Smooth muscle cell (in vitro differentiated cells): ENCODE results near the gene IFI16. TPM values are rescaled to one million over a fixed set of nuclear protein-coding genes. Genes with fewer than 3 reads are reported as not detected.

Experiments used
- DNase-seq: peaks from one replicate; lab custom pipeline; 2025; ENCODE audit not compliant: unreplicated experiment; lab: John Stamatoyannopoulos, UW
- H2AFZ ChIP-seq: fragments of 200-600 bp; sonication (generic); 2 replicates; pipeline ENCODE4 v1.6.0; 2016; ENCODE audit warnings: antibody characterized with exemption, low read depth, mild to moderate bottlenecking
- H3F3A ChIP-seq: fragments of 200-600 bp; sonication (generic); 2 replicates; pipeline ENCODE4 v1.6.0; 2017; ENCODE audit warnings: antibody characterized with exemption, low read depth
- H3K27ac ChIP-seq: fragments of 200-600 bp; sonication (generic); 2 replicates; pipeline ENCODE4 v1.5.1; 2016; ENCODE audit warnings: low read depth, mild to moderate bottlenecking
- H3K27me3 ChIP-seq: fragments of 200-600 bp; sonication (generic); 2 replicates; pipeline ENCODE4 v1.6.1; 2016; ENCODE audit warnings: low read depth, mild to moderate bottlenecking
- H3K36me3 ChIP-seq: fragments of 200-600 bp; sonication (generic); 2 replicates; pipeline ENCODE4 v1.5.1; 2016; ENCODE audit warnings: low read depth
- H3K4me1 ChIP-seq: fragments of 200-600 bp; sonication (generic); 2 replicates; pipeline ENCODE4 v1.5.1; 2016; ENCODE audit warnings: low read depth
- H3K4me2 ChIP-seq: fragments of 200-600 bp; sonication (generic); 2 replicates; pipeline ENCODE4 v1.6.0; 2016; ENCODE audit warnings: mild to moderate bottlenecking
- H3K4me3 ChIP-seq: fragments of 200-600 bp; sonication (generic); 2 replicates; pipeline ENCODE4 v1.5.1; 2016; ENCODE audit warnings: mild to moderate bottlenecking
- H3K79me2 ChIP-seq: fragments of 200-600 bp; sonication (generic); 2 replicates; pipeline ENCODE4 v1.6.0; 2016; ENCODE audit warnings: low read depth, mild to moderate bottlenecking
- H3K9ac ChIP-seq: fragments of 200-600 bp; sonication (generic); 2 replicates; pipeline ENCODE4 v1.6.0; 2016; ENCODE audit warnings: low read depth
- H3K9me3 ChIP-seq: fragments of 200-600 bp; sonication (generic); replicated peaks from 2 replicates; pipeline ENCODE4 v1.5.1; 2016; ENCODE audit warnings: low read depth
- H4K20me1 ChIP-seq: fragments of 200-600 bp; sonication (generic); 2 replicates; pipeline ENCODE4 v1.6.0; 2016; ENCODE audit warnings: low read depth
- WGBS: methylation state at CpG from one replicate; pipeline ENCODE4 v1.1.7; 2016; ENCODE audit warnings: low lambda C conversion rate; 5-methylcytosine and 5-hydroxymethylcytosine counted together
- polyA plus RNA-seq: library from polyadenylated mRNA; unstranded; fragments of >200 nt; fragmentation: Nextera tagmentation; extraction: Ambion mirVana; gene quantifications from 2 replicates; pipeline ENCODE4 v1.2.1, GENCODE V29; 2016
- total RNA-seq: library from RNA; depleted of rRNA; stranded (reverse); fragments of >200 nt; gene quantifications from 2 replicates; pipeline ENCODE4 v1.2.3, GENCODE V29; 2014
- TF ChIP-seq, protein P1 (sequence below): fragments of 200-600 bp; sonication (generic); IDR thresholded peaks from 2 replicates; pipeline ENCODE4 v1.5.1; 2017; ENCODE audit warnings: borderline replicate concordance, mild to moderate bottlenecking, antibody characterized with exemption; ENCODE audit not compliant: insufficient read depth, poor library complexity, severe bottlenecking

IFI16 gene
- total RNA-seq (92.1 and 96.3 TPM in 2 replicates), polyA plus RNA-seq (95.9 and 114 TPM in 2 replicates)

DNA sequence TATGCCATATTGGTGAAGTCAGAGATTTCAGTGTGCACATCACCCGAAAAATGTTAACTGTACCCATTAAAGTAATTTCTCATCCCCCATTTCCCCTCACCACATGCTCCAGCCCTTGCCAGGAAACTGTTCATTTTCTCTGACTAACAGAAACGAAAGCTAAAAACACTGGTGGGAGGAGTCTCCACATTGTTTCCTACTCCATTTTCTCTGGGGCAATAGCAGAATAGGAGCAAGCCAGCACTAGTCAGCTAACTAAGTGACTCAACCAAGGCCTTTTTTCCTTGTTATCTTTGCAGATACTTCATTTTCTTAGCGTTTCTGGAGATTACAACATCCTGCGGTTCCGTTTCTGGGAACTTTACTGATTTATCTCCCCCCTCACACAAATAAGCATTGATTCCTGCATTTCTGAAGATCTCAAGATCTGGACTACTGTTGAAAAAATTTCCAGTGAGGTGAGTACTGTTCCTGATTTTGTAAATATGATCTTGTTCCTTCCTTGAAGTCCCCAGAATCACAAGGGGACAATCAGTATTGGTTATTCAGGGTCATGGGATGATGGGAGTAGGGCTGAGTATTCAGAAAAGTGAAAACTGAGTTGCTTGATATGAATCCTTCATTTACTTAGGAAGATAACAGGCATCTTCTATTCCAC lies at the start of gene IFI16:
Gene IFI16, plus strand, starts transcription at position 204 of the 658 bp plus-strand sequence. CDS start 4,774 bp downstream, outside the sequence.
- H3K4me3 ChIP-seq: peak within 1 kb of the TSS; percentile 67
- peaks cover 39% of the 10 kb centered on the region for H3K4me1 ChIP-seq
- H3K4me2 ChIP-seq: peak within 1 kb of the TSS; percentile 89
- H4K20me1 ChIP-seq: no peaks in the 10 kb centered on the region
- H3K79me2 ChIP-seq: peaks cover 49% of the 10 kb centered on the region
- no peaks in the 10 kb centered on the region for H3K9me3 ChIP-seq
- peaks cover 19% of the 10 kb centered on the region for H3F3A ChIP-seq
- H3K36me3 ChIP-seq: peaks cover 5% of the 10 kb centered on the region
- no peak for DNase-seq
- H3K27ac ChIP-seq: peak within 1 kb of the TSS; percentile 98
- peak within 1 kb of the TSS; percentile 91 for H3K9ac ChIP-seq
- no peaks in the 10 kb centered on the region for H3K27me3 ChIP-seq
- WGBS: 3% methylated on average over 5 of the region's 5 CpGs
- peak within 1 kb of the TSS; percentile 88 for H2AFZ ChIP-seq
- TF ChIP-seq, protein P1, sequence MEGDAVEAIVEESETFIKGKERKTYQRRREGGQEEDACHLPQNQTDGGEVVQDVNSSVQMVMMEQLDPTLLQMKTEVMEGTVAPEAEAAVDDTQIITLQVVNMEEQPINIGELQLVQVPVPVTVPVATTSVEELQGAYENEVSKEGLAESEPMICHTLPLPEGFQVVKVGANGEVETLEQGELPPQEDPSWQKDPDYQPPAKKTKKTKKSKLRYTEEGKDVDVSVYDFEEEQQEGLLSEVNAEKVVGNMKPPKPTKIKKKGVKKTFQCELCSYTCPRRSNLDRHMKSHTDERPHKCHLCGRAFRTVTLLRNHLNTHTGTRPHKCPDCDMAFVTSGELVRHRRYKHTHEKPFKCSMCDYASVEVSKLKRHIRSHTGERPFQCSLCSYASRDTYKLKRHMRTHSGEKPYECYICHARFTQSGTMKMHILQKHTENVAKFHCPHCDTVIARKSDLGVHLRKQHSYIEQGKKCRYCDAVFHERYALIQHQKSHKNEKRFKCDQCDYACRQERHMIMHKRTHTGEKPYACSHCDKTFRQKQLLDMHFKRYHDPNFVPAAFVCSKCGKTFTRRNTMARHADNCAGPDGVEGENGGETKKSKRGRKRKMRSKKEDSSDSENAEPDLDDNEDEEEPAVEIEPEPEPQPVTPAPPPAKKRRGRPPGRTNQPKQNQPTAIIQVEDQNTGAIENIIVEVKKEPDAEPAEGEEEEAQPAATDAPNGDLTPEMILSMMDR: no peak

DNA sequence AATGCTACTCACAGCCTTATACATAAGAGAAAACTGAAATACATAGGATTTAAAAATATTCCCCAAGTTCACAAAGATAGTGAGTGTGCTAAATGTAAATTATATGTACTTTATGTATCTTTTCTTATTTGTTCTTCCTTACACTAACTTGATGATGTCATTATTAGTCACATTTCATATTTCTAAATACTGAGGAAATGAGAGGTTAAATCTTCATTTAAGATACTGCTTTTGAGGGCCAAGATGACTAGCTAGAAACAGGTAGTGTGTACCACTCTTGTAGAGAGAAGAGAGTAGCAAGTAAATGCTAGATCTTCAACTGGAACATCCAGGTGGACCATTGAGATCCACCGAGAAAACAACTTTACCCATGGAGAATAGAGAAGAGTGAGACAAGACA lies 48.5 kb upstream of the IFI16 start:
- no peak overlapping the region for H3K9ac ChIP-seq
- no peak overlapping the region for H3K27ac ChIP-seq
- no peaks in the 10 kb centered on the region for H3K4me1 ChIP-seq
- 96% methylated on average over 1 of the region's 1 CpG for WGBS
- no peak overlapping the region for H3K4me3 ChIP-seq
- H3K9me3 ChIP-seq: no peaks in the 10 kb centered on the region
- H3F3A ChIP-seq: no peaks in the 10 kb centered on the region
- H3K4me2 ChIP-seq: no peak overlapping the region
- no peaks in the 10 kb centered on the region for H3K27me3 ChIP-seq
- no peaks in the 10 kb centered on the region for H4K20me1 ChIP-seq
- no peaks in the 10 kb centered on the region for H3K36me3 ChIP-seq
- TF ChIP-seq, protein P1: no peak
- H3K79me2 ChIP-seq: no peaks in the 10 kb centered on the region
- H2AFZ ChIP-seq: no peak overlapping the region
- no peak for DNase-seq

DNA sequence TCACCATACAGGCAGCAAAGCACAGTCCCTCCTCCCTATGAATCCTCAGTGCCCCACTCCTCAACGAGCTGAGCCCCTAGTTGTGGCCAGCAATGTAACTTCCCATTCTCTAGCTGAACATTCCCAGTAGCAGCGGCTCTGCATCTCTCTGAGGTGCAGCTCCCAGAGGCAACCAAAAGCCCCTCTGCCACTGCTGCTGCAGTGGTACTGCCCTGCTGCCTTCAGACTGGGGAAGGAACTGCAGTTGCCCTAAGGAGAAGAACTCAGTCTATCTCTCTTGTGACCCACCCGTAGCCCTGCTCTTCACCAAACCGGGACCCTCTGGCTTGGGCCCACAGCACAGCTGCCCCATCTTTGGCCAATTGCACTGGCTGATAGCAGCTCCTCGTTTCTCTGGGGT lies 46.7 kb upstream of the IFI16 start:
- no peaks in the 10 kb centered on the region for H3K4me1 ChIP-seq
- no peak overlapping the region for H3K4me2 ChIP-seq
- no peak for DNase-seq
- no peaks in the 10 kb centered on the region for H3K27me3 ChIP-seq
- H3K36me3 ChIP-seq: no peaks in the 10 kb centered on the region
- no peaks in the 10 kb centered on the region for H3K79me2 ChIP-seq
- no peak overlapping the region for H2AFZ ChIP-seq
- H4K20me1 ChIP-seq: no peaks in the 10 kb centered on the region
- no peaks in the 10 kb centered on the region for H3F3A ChIP-seq
- H3K9ac ChIP-seq: no peak overlapping the region
- no peak overlapping the region for H3K27ac ChIP-seq
- TF ChIP-seq, protein P1: no peak
- 68% methylated on average over 5 of the region's 5 CpGs for WGBS
- H3K9me3 ChIP-seq: no peaks in the 10 kb centered on the region
- no peak overlapping the region for H3K4me3 ChIP-seq

DNA sequence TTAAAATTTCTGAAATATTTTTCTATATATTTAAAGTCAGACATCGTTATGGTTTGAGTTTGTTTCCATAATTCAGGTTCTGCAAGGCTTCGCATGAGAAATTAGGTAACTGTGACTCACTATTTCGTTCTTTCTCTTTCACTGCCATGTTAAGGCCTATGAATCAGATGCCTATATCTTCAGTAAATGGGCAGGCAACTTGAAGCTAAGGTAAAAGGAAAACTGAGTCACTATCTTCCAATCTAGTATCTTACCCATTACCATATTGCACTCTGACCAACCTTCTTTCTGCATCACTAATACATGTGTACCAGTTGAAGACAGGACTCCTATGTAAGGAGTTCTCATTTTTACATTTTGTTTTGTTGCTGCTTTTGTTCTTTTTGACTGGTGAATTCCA lies 40.5 kb upstream of the IFI16 start:
- no peak overlapping the region for H3K4me3 ChIP-seq
- no peaks in the 10 kb centered on the region for H4K20me1 ChIP-seq
- no peak overlapping the region for H3K27ac ChIP-seq
- H3K4me2 ChIP-seq: no peak overlapping the region
- H3K9me3 ChIP-seq: no peaks in the 10 kb centered on the region
- 71% methylated on average over 3 of the region's 3 CpGs for WGBS
- no peak for DNase-seq
- no peak overlapping the region for H2AFZ ChIP-seq
- H3K4me1 ChIP-seq: no peaks in the 10 kb centered on the region
- H3K9ac ChIP-seq: no peak overlapping the region
- no peaks in the 10 kb centered on the region for H3K79me2 ChIP-seq
- TF ChIP-seq, protein P1: no peak
- H3K36me3 ChIP-seq: no peaks in the 10 kb centered on the region
- H3F3A ChIP-seq: no peaks in the 10 kb centered on the region
- H3K27me3 ChIP-seq: no peaks in the 10 kb centered on the region
